Breast epithelium (tissue), 4 donors: ENCODE data around the gene PYGO2. TPM values are rescaled to one million over a fixed set of nuclear protein-coding genes. Genes with fewer than 3 reads are reported as not detected.

ENCODE experiments used
- DNase-seq, 2 donors: peaks; one replicate each; pipeline ENCODE4 v3.0.0-alpha.2; 2019; ENCODE audit warnings: low spot score in 2 of 2
- H3K27ac ChIP-seq, 2 donors: fragments of 200-600 bp; sonication (generic) in 1 of 2; one replicate each; pipeline ENCODE4 v1.5.1; 2016 to 2019; ENCODE audit warnings: mild to moderate bottlenecking in 1 of 2
- H3K27me3 ChIP-seq, 2 donors: fragments of 200-600 bp; sonication (generic) in 1 of 2; one replicate each; pipeline versions ENCODE4 v1.5.1 to v1.6.0; 2017 to 2019; ENCODE audit warnings: control low read depth in 1 of 2, mild to moderate bottlenecking in 1 of 2
- H3K36me3 ChIP-seq: fragments of 200-600 bp; one replicate; pipeline ENCODE4 v1.5.1; 2019
- H3K4me1 ChIP-seq, 2 donors: fragments of 200-600 bp; sonication (generic); one replicate each; pipeline ENCODE4 v1.5.1; 2016 to 2019; ENCODE audit warnings: control low read depth in 1 of 2
- H3K4me3 ChIP-seq, 3 donors: fragments of 200-600 bp; sonication (generic); 1 replicate in 2 of 3; 2 replicates in 1 of 3; pipeline ENCODE4 v1.5.1; 2016 to 2019; ENCODE audit warnings: mild to moderate bottlenecking in 3 of 3, moderate library complexity in 2 of 3
- H3K9me3 ChIP-seq, 2 donors: fragments of 200-600 bp; sonication (generic) in 1 of 2; one replicate each; pipeline ENCODE4 v1.5.1; 2016 to 2019; ENCODE audit warnings: control low read depth in 1 of 2
- CTCF ChIP-seq, 3 donors: fragments of 450-650 bp; IDR thresholded peaks; one replicate each; pipeline ENCODE4 v1.5.1; 2016 to 2017; ENCODE audit warnings: antibody characterized with exemption in 3 of 3, mild to moderate bottlenecking in 3 of 3, moderate library complexity in 3 of 3
- POLR2A ChIP-seq: fragments of 450-650 bp; IDR thresholded peaks from one replicate; pipeline ENCODE4 v1.6.1; 2016; ENCODE audit warnings: antibody characterized with exemption, mild to moderate bottlenecking, moderate library complexity
- POLR2AphosphoS5 ChIP-seq, 3 donors: sonication (generic); formaldehyde crosslinking; IDR thresholded peaks; one replicate each; pipeline ENCODE4 v1.6.1; 2017; ENCODE audit warnings: antibody characterized with exemption in 3 of 3
- intact Hi-C: fragments of 100-400 bp; cut with DNase I; formaldehyde crosslinking; loops from one replicate; pipeline ENCODE4 v1.15.1; 2023; ENCODE audit warnings: low total_unique reads
- total RNA-seq, 3 donors: library from RNA; depleted of rRNA; stranded (reverse); fragments of >200 nt; gene quantifications; one replicate each; pipeline ENCODE4 v1.1.0, GENCODE V29; 2016

Gene PYGO2
- total RNA-seq, 3 donors from 2014 or later: 14.6 to 26.2 (median 20.3) TPM

- intact Hi-C loops: loop anchor here (10.0 kb wide), 1 partner anchor 716 kb away; the partner anchor contains the start of genes DAP3 and YY1AP1
- TF ChIP-seq POLR2A (no peak), POLR2AphosphoS5 (IDR thresholded peaks at IDR 0.05) (no peak), CTCF (IDR thresholded peaks at IDR 0.05) (no peak)
- H3K9me3 ChIP-seq: no peaks in the 10 kb centered on the region
- H3K27ac ChIP-seq: peak overlapping the region; percentile 99 to 100
- DNase-seq: no peak
- H3K4me3 ChIP-seq: peak overlapping the region; percentile 46 to 76 (median 51)
- no peaks in the 10 kb centered on the region for H3K27me3 ChIP-seq
- H3K36me3 ChIP-seq: no peaks in the 10 kb centered on the region
- peaks cover 11 to 16% of the 10 kb centered on the region in 2 donors for H3K4me1 ChIP-seq
Observed at GRCh38 chr1:154968731-154969130, 7.1 kb upstream of the PYGO2 start.

- no peak for DNase-seq
- H3K27me3 ChIP-seq: no peaks in the 10 kb centered on the region
- H3K36me3 ChIP-seq: no peaks in the 10 kb centered on the region
- intact Hi-C loops: loop anchor here (10.0 kb wide), 1 partner anchor 717 kb away; the partner anchor contains the start of genes DAP3 and YY1AP1
- H3K4me3 ChIP-seq: peak overlapping the region in 1 of 3 donors; percentile 9
- no peak for TF ChIP-seq CTCF (IDR thresholded peaks at IDR 0.05)
- no peak for TF ChIP-seq POLR2AphosphoS5 (IDR thresholded peaks at IDR 0.05)
- no peak for TF ChIP-seq POLR2A
- no peaks in the 10 kb centered on the region for H3K9me3 ChIP-seq
- peaks cover 11 to 29% of the 10 kb centered on the region in 2 donors for H3K4me1 ChIP-seq
- H3K27ac ChIP-seq: peak overlapping the region; percentile 99 to 100
Observed at GRCh38 chr1:154967331-154967950, 5.9 kb upstream of the PYGO2 start.

- no peak for DNase-seq
- Histone ChIP-seq H3K4me3 (no peak overlapping the region), H3K9me3 (no peaks in the 10 kb centered on the region), H3K4me1 (peaks cover 4 to 25% of the 10 kb centered on the region in 2 donors), H3K27me3 (no peaks in the 10 kb centered on the region), H3K27ac (peak overlapping the region; percentile 35 to 100), H3K36me3 (no peaks in the 10 kb centered on the region)
- TF ChIP-seq CTCF (IDR thresholded peaks at IDR 0.05): no peak
- TF ChIP-seq POLR2A: no peak
- no peak for TF ChIP-seq POLR2AphosphoS5 (IDR thresholded peaks at IDR 0.05)
- intact Hi-C loops: loop anchor here (10.0 kb wide), 1 partner anchor 719 kb away; the partner anchor contains the start of genes DAP3 and YY1AP1
Observed at GRCh38 chr1:154966111-154966510, 4.5 kb upstream of the PYGO2 start.

GRCh38 chr1:154964359-154964758, 2.8 kb upstream of the PYGO2 start:
- no peaks in the 10 kb centered on the region for H3K9me3 ChIP-seq
- DNase-seq: no peak
- TF ChIP-seq POLR2A (no peak), POLR2AphosphoS5 (IDR thresholded peaks at IDR 0.05) (no peak), CTCF (IDR thresholded peaks at IDR 0.05) (no peak)
- H3K4me1 ChIP-seq: peaks cover 0 to 18% of the 10 kb centered on the region in 2 donors
- H3K27ac ChIP-seq: no peak overlapping the region
- intact Hi-C loops: loop anchor here (10.0 kb wide), 1 partner anchor 720 kb away; the partner anchor contains the start of genes DAP3 and YY1AP1
- H3K4me3 ChIP-seq: no peak overlapping the region
- H3K27me3 ChIP-seq: no peaks in the 10 kb centered on the region
- no peaks in the 10 kb centered on the region for H3K36me3 ChIP-seq

- intact Hi-C loops: loop anchor here (10.0 kb wide), 1 partner anchor 721 kb away; the partner anchor contains the start of genes DAP3 and YY1AP1
- H3K4me3 ChIP-seq: no peak overlapping the region
- DNase-seq: no peak
- no peaks in the 10 kb centered on the region for H3K36me3 ChIP-seq
- peak overlapping the region in 1 of 2 donors; percentile 97 for H3K27ac ChIP-seq
- peaks cover 0 to 18% of the 10 kb centered on the region in 2 donors for H3K4me1 ChIP-seq
- no peaks in the 10 kb centered on the region for H3K27me3 ChIP-seq
- TF ChIP-seq POLR2AphosphoS5 (IDR thresholded peaks at IDR 0.05): no peak
- no peak for TF ChIP-seq CTCF (IDR thresholded peaks at IDR 0.05)
- no peak for TF ChIP-seq POLR2A
- H3K9me3 ChIP-seq: no peaks in the 10 kb centered on the region
Observed at GRCh38 chr1:154963643-154964042, 2.1 kb upstream of the PYGO2 start.
